Activated CD8-positive, alpha-beta memory T cell treated with anti-CD3 and anti-CD28 coated beads, Interleukin-2, amount 50 U/mL, for 48 hours (primary cell): ENCODE results near the gene TAF11L14.
"Not testable (repeated sequence)": the region's sequence is repeated elsewhere in the genome, so short reads cannot be mapped to it uniquely, and the experiment has no call there.

Experiments
- DNase-seq: peaks from one replicate; pipeline ENCODE4 v3.0.0-alpha.2; 2020

The TAF11L14 gene

GRCh38 chr5:17634160-17634559 lies at the start of gene TAF11L14:
Gene TAF11L14 (plus strand): TSS chr5:17634460.
- no peak for DNase-seq

- not testable (repeated sequence) for DNase-seq
These were observed 48.6 kb upstream of the TAF11L14 start, which contains the start of gene TAF11L7 for GRCh38 chr5:17585658-17586057. Gene TAF11L7 (minus strand): TSS chr5:17585758.

GRCh38 chr5:17590860-17591259 lies 43.4 kb upstream of the TAF11L14 start, which contains the start of gene TAF11L8:
Gene TAF11L8 (minus strand): TSS chr5:17590960.
- not testable (repeated sequence) for DNase-seq

- DNase-seq, result not testable (repeated sequence)
These were observed 40.0 kb upstream of the TAF11L14 start, which contains the start of gene TAF11L9 for GRCh38 chr5:17594255-17594654. Gene TAF11L9 (minus strand): TSS chr5:17594394.

GRCh38 chr5:17597728-17598127 lies 36.5 kb upstream of the TAF11L14 start, which contains the start of gene TAF11L10:
Gene TAF11L10 (minus strand): TSS chr5:17597828.
- DNase-seq, result not testable (repeated sequence)

GRCh38 chr5:17603880-17604279 lies 30.4 kb upstream of the TAF11L14 start, which contains the start of gene TAF11L11:
Gene TAF11L11 (plus strand): TSS chr5:17604183.
- DNase-seq, result not testable (repeated sequence)

- DNase-seq, result no peak
These were observed 29.3 kb upstream of the TAF11L14 start for GRCh38 chr5:17604951-17605350.

GRCh38 chr5:17607461-17607860 lies 26.8 kb upstream of the TAF11L14 start:
- DNase-seq, result not testable (repeated sequence)

GRCh38 chr5:17610092-17610491 lies 24.2 kb upstream of the TAF11L14 start, which contains the start of gene TAF11L12:
Gene TAF11L12 (plus strand): TSS chr5:17610392.
- not testable (repeated sequence) for DNase-seq

- DNase-seq, result no peak
These were observed 19.2 kb upstream of the TAF11L14 start for GRCh38 chr5:17614872-17615605.

GRCh38 chr5:17619354-17619753 lies 14.9 kb upstream of the TAF11L14 start:
- DNase-seq, result no peak

- no peak for DNase-seq
These were observed 13.6 kb upstream of the TAF11L14 start for GRCh38 chr5:17620627-17621026.

- no peak for DNase-seq
These were observed 8.6 kb upstream of the TAF11L14 start for GRCh38 chr5:17625686-17626085.

- DNase-seq, result not testable (repeated sequence)
These were observed 2.5 kb upstream of the TAF11L14 start, which contains the start of gene TAF11L13 for GRCh38 chr5:17631788-17632187. Gene TAF11L13 (plus strand): TSS chr5:17632088.

- not testable (repeated sequence) for DNase-seq
These were observed 15.0 kb downstream of the TAF11L14 start for GRCh38 chr5:17649232-17649631.

- not testable (repeated sequence) for DNase-seq
These were observed 21.0 kb downstream of the TAF11L14 start for GRCh38 chr5:17655201-17655759.

GRCh38 chr5:17655921-17656320 lies 21.7 kb downstream of the TAF11L14 start:
- no peak for DNase-seq

GRCh38 chr5:17663182-17663581 lies 28.9 kb downstream of the TAF11L14 start:
- no peak for DNase-seq

GRCh38 chr5:17665836-17666235 lies 31.6 kb downstream of the TAF11L14 start:
- no peak for DNase-seq

- DNase-seq, result no peak
These were observed 32.5 kb downstream of the TAF11L14 start for GRCh38 chr5:17666726-17667235.

- no peak for DNase-seq
These were observed 36.1 kb downstream of the TAF11L14 start for GRCh38 chr5:17670353-17670752.

GRCh38 chr5:17678751-17679324 lies 44.6 kb downstream of the TAF11L14 start:
- no peak for DNase-seq

- DNase-seq, result no peak
These were observed 45.4 kb downstream of the TAF11L14 start for GRCh38 chr5:17679597-17680203.
